ENCODE data around the gene RAF1. TPM values are rescaled to one million over a fixed set of nuclear protein-coding genes. Genes with fewer than 3 reads are reported as not detected.

RAF1 gene
- total and polyA plus RNA-seq, 9 of the 15 experiments (the other 6 are each of a cell fraction or from before 2014, with no cell fraction given), result 28.0 to 183 (median 85.6) TPM

DNA sequence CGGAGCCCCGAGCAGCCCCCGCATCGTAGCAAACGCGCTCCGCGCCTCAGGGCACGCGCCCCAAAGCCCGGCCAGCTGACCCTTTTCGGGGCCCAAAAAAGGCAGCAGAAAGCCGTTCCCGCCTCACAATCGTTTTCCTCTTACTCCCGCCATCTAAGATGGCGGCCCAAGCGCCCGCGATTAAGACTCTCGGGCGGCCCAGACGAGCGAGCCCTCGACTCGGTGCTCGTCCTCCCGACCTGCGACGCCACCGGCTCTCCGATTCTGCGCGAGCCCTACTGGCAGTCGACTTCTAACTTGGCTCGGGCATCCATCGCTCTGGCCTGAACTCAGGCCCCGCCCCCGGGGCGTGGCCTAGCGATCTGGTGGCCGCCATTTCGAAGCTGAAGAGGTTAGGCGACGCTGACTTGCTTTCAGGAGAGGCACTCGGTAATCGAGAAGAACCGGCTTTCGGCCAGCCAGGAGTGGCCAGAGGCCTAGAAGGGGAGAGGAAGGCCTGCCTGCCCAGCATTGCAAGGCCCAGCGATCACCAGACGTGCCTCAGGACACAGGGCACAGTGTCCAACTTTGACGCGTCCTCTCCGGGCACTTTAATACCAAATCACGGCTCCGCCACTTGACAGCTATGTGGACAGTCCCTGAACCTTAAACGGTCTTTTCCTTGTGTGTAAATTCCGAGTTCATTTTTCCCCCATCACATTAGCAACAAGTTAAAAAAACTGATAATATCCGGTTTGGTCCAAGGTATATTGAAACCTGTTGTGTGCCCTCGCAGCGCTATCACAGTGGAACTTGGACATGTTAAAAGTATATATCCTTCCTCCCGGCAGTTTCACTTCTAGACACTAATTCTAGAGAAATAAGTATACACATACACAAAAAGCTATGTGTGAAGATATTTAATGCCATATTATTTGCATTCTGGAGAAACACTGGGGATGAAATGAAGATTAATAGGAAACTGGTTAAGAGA, at the start of gene RAF1 (continued):
- TF ChIP-seq KLF10 (CRISPR knock-in tag; IDR thresholded peaks at IDR 0.05) (0 out of 2 replicates have a peak, but pooled peaks have one; percentile 47), MLLT1 (IDR thresholded peaks at IDR 0.05) (peak in 1 of 2 experiments; percentile 100; a peak in 2 of 4 replicates), TEAD1 (CRISPR knock-in tag; IDR thresholded peaks at IDR 0.05) (peak; percentile 25 to 67; a peak in 1 of 4 replicates), ZFP1 (CRISPR knock-in tag; IDR thresholded peaks at IDR 0.05) (no peak), FOXK1 (CRISPR knock-in tag; IDR thresholded peaks at IDR 0.05; ENCODE audit: borderline replicate concordance) (0 out of 2 replicates have a peak, but pooled peaks have one; percentile 26), ZNF707 (CRISPR knock-in tag; conservative IDR thresholded peaks at IDR 0.05) (0 out of 2 replicates have a peak, but pooled peaks have one; percentile 4), GATAD2A (IDR thresholded peaks at IDR 0.05) (peak; percentile 85; the same call in 1 of the 2 replicates), MCM3 (IDR thresholded peaks at IDR 0.05) (no peak), ZNF217 (CRISPR knock-in tag; IDR thresholded peaks at IDR 0.05) (no peak), RB1 (IDR thresholded peaks at IDR 0.05; ENCODE audit: low read depth) (peak; percentile 86), ARID2 (IDR thresholded peaks at IDR 0.05) (no peak), TEAD2 (tag; IDR thresholded peaks at IDR 0.05) (no peak), POLR2AphosphoS2 (IDR thresholded peaks at IDR 0.05; ENCODE audit: low read length) (peak; percentile 88; the same call in 1 of the 2 replicates), SLC30A9 (CRISPR knock-in tag; IDR thresholded peaks at IDR 0.05) (no peak), THAP7 (CRISPR knock-in tag; IDR thresholded peaks at IDR 0.05) (no peak), RBFOX2 (IDR thresholded peaks at IDR 0.05; ENCODE audit: low read depth, low read length) (peak; percentile 99)
- TF ChIP-seq, protein P1, sequence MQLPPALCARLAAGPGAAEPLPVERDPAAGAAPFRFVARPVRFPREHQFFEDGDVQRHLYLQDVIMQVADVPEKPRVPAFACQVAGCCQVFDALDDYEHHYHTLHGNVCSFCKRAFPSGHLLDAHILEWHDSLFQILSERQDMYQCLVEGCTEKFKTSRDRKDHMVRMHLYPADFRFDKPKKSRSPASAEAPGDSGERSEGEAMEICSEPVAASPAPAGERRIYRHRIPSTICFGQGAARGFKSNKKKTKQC (CRISPR knock-in tag; IDR thresholded peaks at IDR 0.05), result peak; percentile 78
- TF ChIP-seq, protein P2, sequence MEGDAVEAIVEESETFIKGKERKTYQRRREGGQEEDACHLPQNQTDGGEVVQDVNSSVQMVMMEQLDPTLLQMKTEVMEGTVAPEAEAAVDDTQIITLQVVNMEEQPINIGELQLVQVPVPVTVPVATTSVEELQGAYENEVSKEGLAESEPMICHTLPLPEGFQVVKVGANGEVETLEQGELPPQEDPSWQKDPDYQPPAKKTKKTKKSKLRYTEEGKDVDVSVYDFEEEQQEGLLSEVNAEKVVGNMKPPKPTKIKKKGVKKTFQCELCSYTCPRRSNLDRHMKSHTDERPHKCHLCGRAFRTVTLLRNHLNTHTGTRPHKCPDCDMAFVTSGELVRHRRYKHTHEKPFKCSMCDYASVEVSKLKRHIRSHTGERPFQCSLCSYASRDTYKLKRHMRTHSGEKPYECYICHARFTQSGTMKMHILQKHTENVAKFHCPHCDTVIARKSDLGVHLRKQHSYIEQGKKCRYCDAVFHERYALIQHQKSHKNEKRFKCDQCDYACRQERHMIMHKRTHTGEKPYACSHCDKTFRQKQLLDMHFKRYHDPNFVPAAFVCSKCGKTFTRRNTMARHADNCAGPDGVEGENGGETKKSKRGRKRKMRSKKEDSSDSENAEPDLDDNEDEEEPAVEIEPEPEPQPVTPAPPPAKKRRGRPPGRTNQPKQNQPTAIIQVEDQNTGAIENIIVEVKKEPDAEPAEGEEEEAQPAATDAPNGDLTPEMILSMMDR (IDR thresholded peaks at IDR 0.05 in 2 of 3, conservative IDR thresholded peaks at IDR 0.05 in 1 of 3; ENCODE audit: insufficient read depth in 2 of 3, low read depth in 1 of 3, low read length in 3 of 3), result no peak; a peak in 1 of 6 replicates
- TF ChIP-seq, protein P3, sequence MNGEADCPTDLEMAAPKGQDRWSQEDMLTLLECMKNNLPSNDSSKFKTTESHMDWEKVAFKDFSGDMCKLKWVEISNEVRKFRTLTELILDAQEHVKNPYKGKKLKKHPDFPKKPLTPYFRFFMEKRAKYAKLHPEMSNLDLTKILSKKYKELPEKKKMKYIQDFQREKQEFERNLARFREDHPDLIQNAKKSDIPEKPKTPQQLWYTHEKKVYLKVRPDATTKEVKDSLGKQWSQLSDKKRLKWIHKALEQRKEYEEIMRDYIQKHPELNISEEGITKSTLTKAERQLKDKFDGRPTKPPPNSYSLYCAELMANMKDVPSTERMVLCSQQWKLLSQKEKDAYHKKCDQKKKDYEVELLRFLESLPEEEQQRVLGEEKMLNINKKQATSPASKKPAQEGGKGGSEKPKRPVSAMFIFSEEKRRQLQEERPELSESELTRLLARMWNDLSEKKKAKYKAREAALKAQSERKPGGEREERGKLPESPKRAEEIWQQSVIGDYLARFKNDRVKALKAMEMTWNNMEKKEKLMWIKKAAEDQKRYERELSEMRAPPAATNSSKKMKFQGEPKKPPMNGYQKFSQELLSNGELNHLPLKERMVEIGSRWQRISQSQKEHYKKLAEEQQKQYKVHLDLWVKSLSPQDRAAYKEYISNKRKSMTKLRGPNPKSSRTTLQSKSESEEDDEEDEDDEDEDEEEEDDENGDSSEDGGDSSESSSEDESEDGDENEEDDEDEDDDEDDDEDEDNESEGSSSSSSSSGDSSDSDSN (IDR thresholded peaks at IDR 0.05; ENCODE audit: borderline replicate concordance in 1 of 2, low read depth in 2 of 2, low read length in 2 of 2), result peak in 1 of 2 experiments; percentile 25; a peak in 1 of 4 replicates

Data from K562 (cell line).